Measurements from ENCODE around the gene ZNF438. TPM values are rescaled to one million over a fixed set of nuclear protein-coding genes. Genes with fewer than 3 reads are reported as not detected.

The ZNF438 gene
- total and polyA plus RNA-seq, 2 of the 8 experiments (the other 6 are each of a cell fraction or from before 2014, with no cell fraction given) = 0.95 to 1.7 TPM

GRCh38 chr10:30897048-30897447 lies 134.6 kb downstream of the ZNF438 start:
- H3K23ac ChIP-seq (ENCODE audit: insufficient read length) = no peak overlapping the region
- H3K27me3 ChIP-seq (replicated peaks in 1 of 4; ENCODE audit: control insufficient read depth in 3 of 4, extremely low read depth in 1 of 4, insufficient read depth in 3 of 4, low read length in 3 of 4) = no peaks in the 10 kb centered on the region
- H3K36me3 ChIP-seq (ENCODE audit: control insufficient read depth in 2 of 4, insufficient read depth in 4 of 4, low read length in 3 of 4) = no peaks in the 10 kb centered on the region
- no peak for FAIRE-seq
- no peak overlapping the region for H2BK20ac ChIP-seq (ENCODE audit: low read length)
- POLR2A ChIA-PET (ENCODE audit: partially characterized antibody) = no interaction called here
- H3K79me2 ChIP-seq (ENCODE audit: control insufficient read depth in 1 of 2, insufficient read depth in 2 of 2, low read length in 2 of 2) = no peaks in the 10 kb centered on the region
- H3K14ac ChIP-seq (ENCODE audit: insufficient read length) = no peak overlapping the region
- no peak overlapping the region for H4K5ac ChIP-seq (ENCODE audit: insufficient read length, low read depth, low read length)
- no peaks in the 10 kb centered on the region; a peak in 1 of 4 replicates for H3K9me3 ChIP-seq (ENCODE audit: insufficient read depth in 2 of 2, low read depth in 1 of 2, low read length in 1 of 2)
- H2AFZ ChIP-seq (ENCODE audit: low read length) = no peak overlapping the region
- H3K4ac ChIP-seq (replicated peaks; ENCODE audit: insufficient read length, low read depth, low read length) = no peak overlapping the region
- no peaks in the 10 kb centered on the region for H3K4me1 ChIP-seq (replicated peaks in 1 of 4; ENCODE audit: control insufficient read depth in 3 of 4, insufficient read depth in 4 of 4, low read length in 3 of 4)
- no peak overlapping the region for H2BK5ac ChIP-seq (ENCODE audit: low read depth, low read length)
- H2BK12ac ChIP-seq (ENCODE audit: low read depth, low read length) = no peak overlapping the region
- H3K4me2 ChIP-seq (ENCODE audit: insufficient read depth in 1 of 2, low read depth in 2 of 2, low read length in 2 of 2) = no peak overlapping the region
- H3K56ac ChIP-seq (replicated peaks; ENCODE audit: insufficient read length, low read depth, low read length) = no peak overlapping the region
- no peak overlapping the region for H3K27ac ChIP-seq (ENCODE audit: low read depth, low read length)
- no peak overlapping the region for H3K4me3 ChIP-seq (ENCODE audit: extremely low read depth in 1 of 4, insufficient read depth in 2 of 4, low read depth in 3 of 4, low read length in 4 of 4)
- CTCF ChIA-PET (ENCODE audit: partially characterized antibody) = no interaction called here
- no peak overlapping the region for H4K91ac ChIP-seq (replicated peaks; ENCODE audit: insufficient read length, low read length)
- no peak overlapping the region for H4K8ac ChIP-seq (ENCODE audit: extremely low read depth, insufficient read depth, low read length)
- no peak overlapping the region for H3K9ac ChIP-seq (replicated peaks in 1 of 4; ENCODE audit: extremely low read depth in 1 of 4, low read depth in 3 of 4, low read length in 3 of 4)
- no peak overlapping the region for H2AK5ac ChIP-seq (ENCODE audit: low read depth, low read length)
- no peaks in the 10 kb centered on the region for H3K79me1 ChIP-seq (ENCODE audit: low read depth, low read length)
- no peak for DNase-seq (ENCODE audit: low read depth in 1 of 2, low spot score in 2 of 2)
- H4K20me1 ChIP-seq (replicated peaks in 1 of 2; ENCODE audit: control insufficient read depth in 1 of 2, insufficient read depth in 2 of 2, low read length in 2 of 2) = no peaks in the 10 kb centered on the region
- H3K18ac ChIP-seq (ENCODE audit: extremely low read depth, low read length) = no peak overlapping the region
- H2BK15ac ChIP-seq (ENCODE audit: low read length) = no peak overlapping the region
- no peak overlapping the region for H2BK120ac ChIP-seq (replicated peaks; ENCODE audit: low read depth, low read length)
- no peaks in the 10 kb centered on the region for H3K23me2 ChIP-seq (ENCODE audit: low read depth, low read length)
- TF ChIP-seq SIN3A (conservative IDR thresholded peaks at IDR 0.05 in 1 of 2, IDR thresholded peaks at IDR 0.05 in 1 of 2; ENCODE audit: low read depth in 1 of 2, low read length in 2 of 2) = no peak
- TF ChIP-seq SIRT6 (IDR thresholded peaks at IDR 0.05; ENCODE audit: low read length) = no peak
- no peak for TF ChIP-seq KDM5A (IDR thresholded peaks at IDR 0.05; ENCODE audit: low read length)
- TF ChIP-seq SUZ12 (IDR thresholded peaks at IDR 0.05; ENCODE audit: low read length) = no peak
- TF ChIP-seq NRF1 (IDR thresholded peaks at IDR 0.05; ENCODE audit: low read depth, low read length) = no peak
- no peak for TF ChIP-seq ZNF274 (IDR thresholded peaks at IDR 0.05; ENCODE audit: borderline replicate concordance, extremely low read depth, low read length)
- TF ChIP-seq CBX8 (IDR thresholded peaks at IDR 0.05; ENCODE audit: borderline replicate concordance, low read depth, low read length) = no peak
- TF ChIP-seq EGR1 (IDR thresholded peaks at IDR 0.05; ENCODE audit: borderline replicate concordance, low read depth, low read length) = no peak
- no peak for TF ChIP-seq CREB1 (IDR thresholded peaks at IDR 0.05)
- no peak for TF ChIP-seq YY1 (IDR thresholded peaks at IDR 0.05; ENCODE audit: low read depth, low read length)
- no peak for TF ChIP-seq CEBPB (IDR thresholded peaks at IDR 0.05; ENCODE audit: low read depth, low read length)
- TF ChIP-seq NANOG (IDR thresholded peaks at IDR 0.05; ENCODE audit: insufficient read depth, low read depth, low read length, poor library complexity, severe bottlenecking) = no peak
- TF ChIP-seq ATF2 (IDR thresholded peaks at IDR 0.05; ENCODE audit: low read length) = no peak
- no peak for TF ChIP-seq RAD21 (IDR thresholded peaks at IDR 0.05 in 1 of 2, conservative IDR thresholded peaks at IDR 0.05 in 1 of 2; ENCODE audit: low read depth in 2 of 2, low read length in 2 of 2)
